GM12872 (cell line): ENCODE results near the gene MATR3.

ENCODE experiments used
- TF ChIP-seq, protein P1 (sequence below): IDR thresholded peaks from 3 replicates; pipeline ENCODE4 v1.5.1; 2011; ENCODE audit warnings: low read depth, mild to moderate bottlenecking, low read length, moderate library complexity; ENCODE audit not compliant: insufficient read depth

MATR3 gene

GRCh38 chr5:139301808-139302499 is 8.4 kb downstream of the MATR3 start:
- TF ChIP-seq, protein P1, sequence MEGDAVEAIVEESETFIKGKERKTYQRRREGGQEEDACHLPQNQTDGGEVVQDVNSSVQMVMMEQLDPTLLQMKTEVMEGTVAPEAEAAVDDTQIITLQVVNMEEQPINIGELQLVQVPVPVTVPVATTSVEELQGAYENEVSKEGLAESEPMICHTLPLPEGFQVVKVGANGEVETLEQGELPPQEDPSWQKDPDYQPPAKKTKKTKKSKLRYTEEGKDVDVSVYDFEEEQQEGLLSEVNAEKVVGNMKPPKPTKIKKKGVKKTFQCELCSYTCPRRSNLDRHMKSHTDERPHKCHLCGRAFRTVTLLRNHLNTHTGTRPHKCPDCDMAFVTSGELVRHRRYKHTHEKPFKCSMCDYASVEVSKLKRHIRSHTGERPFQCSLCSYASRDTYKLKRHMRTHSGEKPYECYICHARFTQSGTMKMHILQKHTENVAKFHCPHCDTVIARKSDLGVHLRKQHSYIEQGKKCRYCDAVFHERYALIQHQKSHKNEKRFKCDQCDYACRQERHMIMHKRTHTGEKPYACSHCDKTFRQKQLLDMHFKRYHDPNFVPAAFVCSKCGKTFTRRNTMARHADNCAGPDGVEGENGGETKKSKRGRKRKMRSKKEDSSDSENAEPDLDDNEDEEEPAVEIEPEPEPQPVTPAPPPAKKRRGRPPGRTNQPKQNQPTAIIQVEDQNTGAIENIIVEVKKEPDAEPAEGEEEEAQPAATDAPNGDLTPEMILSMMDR, result no peak

DNA sequence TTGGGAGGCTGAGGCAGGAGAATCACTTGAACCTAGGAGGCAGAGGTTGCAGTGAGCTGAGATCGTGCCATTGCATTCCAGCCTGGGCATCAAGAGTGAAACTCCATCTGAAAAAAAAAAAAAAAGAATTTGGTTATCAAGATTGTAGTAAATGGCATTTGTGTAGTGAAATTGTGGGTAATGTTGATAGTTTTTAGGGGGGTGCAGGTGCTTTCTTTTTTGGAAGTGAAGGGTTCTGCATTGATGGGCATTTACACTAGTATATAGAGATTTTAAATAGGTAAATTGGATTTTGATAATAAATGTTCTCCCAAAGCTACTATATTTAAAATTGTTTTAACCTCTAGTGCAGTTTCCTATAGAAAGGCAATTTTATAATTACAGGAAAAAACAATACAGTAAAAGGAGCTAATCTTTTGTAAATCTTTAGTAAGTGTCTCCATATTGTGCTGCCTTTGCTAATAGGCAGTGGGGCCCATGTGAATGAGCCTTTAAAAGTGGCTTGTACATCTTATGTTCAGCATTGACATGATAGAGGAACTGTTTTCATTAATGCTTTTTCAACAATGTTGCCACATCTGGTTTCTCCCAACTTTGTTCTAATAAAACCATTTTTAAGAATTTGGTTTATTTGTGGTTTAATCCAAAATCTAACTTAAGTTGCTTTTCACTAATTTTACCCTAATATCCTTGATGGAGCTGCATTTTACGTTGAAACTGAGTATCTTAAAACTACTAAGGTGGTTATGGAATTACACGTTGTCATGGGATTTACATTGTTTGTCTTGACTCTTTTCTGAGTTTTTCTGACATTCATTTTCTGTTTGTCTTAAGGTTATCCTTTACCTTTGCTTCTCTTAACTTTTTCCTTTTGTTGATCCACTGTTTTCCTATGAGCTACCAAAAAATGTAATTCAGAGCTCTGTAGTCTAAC is 11.1 kb downstream of the MATR3 start:
- TF ChIP-seq, protein P1, result no peak

GRCh38 chr5:139306197-139306596 is 12.7 kb downstream of the MATR3 start:
- TF ChIP-seq, protein P1, result no peak

- TF ChIP-seq, protein P1, result no peak
These were observed 13.3 kb downstream of the MATR3 start for GRCh38 chr5:139306628-139307379.

DNA sequence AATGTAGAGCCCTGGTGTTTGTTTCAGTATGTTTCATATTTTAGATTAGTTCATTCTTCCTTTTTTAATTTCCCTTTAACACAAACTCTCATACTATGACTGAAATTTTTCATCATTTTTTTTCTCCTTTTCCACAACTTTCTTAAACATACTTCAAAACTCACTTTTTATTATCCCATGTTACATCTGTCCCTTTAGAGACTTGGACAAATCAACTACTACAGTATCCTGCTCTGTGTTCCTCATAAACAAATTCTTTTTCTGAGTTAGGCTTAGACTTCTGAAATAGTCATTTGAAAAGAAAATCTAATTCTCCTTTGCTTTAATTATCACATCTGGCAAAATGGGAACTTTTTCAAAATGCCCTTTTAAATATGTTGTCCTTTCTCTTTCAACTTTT is 15.3 kb downstream of the MATR3 start:
- TF ChIP-seq, protein P1, result no peak

GRCh38 chr5:139312075-139312474 is 18.5 kb downstream of the MATR3 start:
- TF ChIP-seq, protein P1, result no peak

DNA sequence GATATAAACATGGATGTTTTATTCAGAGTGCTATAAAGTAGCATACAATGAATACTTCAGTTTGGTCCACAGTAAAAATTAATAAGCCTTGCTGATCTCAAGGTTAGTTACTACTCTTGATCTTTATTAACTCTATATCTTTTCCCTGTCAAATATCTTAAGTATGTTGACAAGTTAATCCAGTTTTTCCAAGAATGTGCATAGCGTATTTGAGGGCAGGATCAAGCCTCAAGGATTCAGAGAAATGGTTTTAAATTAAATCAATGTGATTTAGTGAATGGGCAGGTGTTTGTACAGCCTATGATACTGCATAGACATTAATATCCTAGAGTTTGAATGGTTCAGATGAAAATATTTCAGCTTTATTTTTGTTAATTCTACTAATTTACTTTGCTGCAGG is 20.7 kb downstream of the MATR3 start:
- TF ChIP-seq, protein P1, result no peak
